Pancreas (tissue), 10 donors: ENCODE results near the gene MEF2D. TPM values are rescaled to one million over a fixed set of nuclear protein-coding genes. Genes with fewer than 3 reads are reported as not detected.
A peak's percentile ranks its signal among the peaks of the same experiment; 100 is the strongest.

Source experiments
- ATAC-seq, 4 donors: fragments of 200-7000 bp; cut with Tn5 transposase; one replicate each; pipeline versions ENCODE4 v1.8.0 to v1.9.1; 2020; ENCODE audit warnings: mild to moderate bottlenecking in 4 of 4, moderate library complexity in 4 of 4
- DNase-seq, 6 donors: peaks; one replicate each; pipeline ENCODE4 v3.0.0-alpha.2; 2020
- FAIRE-seq: peaks from 2 replicates; lab custom pipeline; 2012; peaks lifted over from hg19 to GRCh38; lab: Jason Lieb, UNC
- H3K27ac ChIP-seq, 4 donors: fragments of 200-600 bp; sonication (generic); 1 replicate in 3 of 4; 2 replicates in 1 of 4; pipeline versions ENCODE4 v1.5.0 to v1.8.0; 2020
- H3K27me3 ChIP-seq, 4 donors: fragments of 200-600 bp; one replicate each; pipeline ENCODE4 v1.8.0; 2021
- H3K36me3 ChIP-seq, 3 donors: fragments of 200-600 bp; sonication (generic) in 1 of 3; one replicate each; pipeline versions ENCODE4 v1.5.0 to v1.8.0; 2020 to 2021
- H3K4me1 ChIP-seq, 3 donors: fragments of 200-600 bp; one replicate each; pipeline ENCODE4 v1.8.0; 2021
- H3K4me3 ChIP-seq, 4 donors: fragments of 200-600 bp; sonication (generic) in 2 of 4; one replicate each; pipeline versions ENCODE4 v1.5.0 to v1.8.0; 2020 to 2021
- H3K9me3 ChIP-seq, 4 donors: fragments of 200-600 bp; one replicate each; pipeline ENCODE4 v1.8.0; 2021
- WGBS, 2 donors: extraction: QIAGEN DNeasy Blood & Tissue Kit; methylation state at CpG; one replicate each; pipeline ENCODE4 v1.1.7; 2013; 5-methylcytosine and 5-hydroxymethylcytosine counted together
- intact Hi-C, 3 donors: fragments of 100-400 bp; cut with DNase I; formaldehyde crosslinking; loops; one replicate each; pipeline versions ENCODE4 v1.11.1 to v1.14.2; 2022
- polyA plus RNA-seq, 2 donors: library from polyadenylated mRNA; stranded (reverse); fragments of 200-250 nt; gene quantifications; one replicate each; pipeline ENCODE4 v1.2.3, GENCODE V29; 2013
- total RNA-seq, 6 donors: library from RNA; stranded (reverse); fragmentation: NEBNext Ultra II Directional in 4 of 6; extraction: Animal tissue kit (Norgen Biotek cat#: 25700) in 4 of 6; gene quantifications; one replicate each; pipeline versions ENCODE4 v1.2.1 to v1.2.4, GENCODE V29; 2021 to 2023
- TF ChIP-seq, protein P1 (sequence below), 4 donors: fragments of 200-600 bp; sonication (generic) in 3 of 4; IDR thresholded peaks; one replicate each; pipeline versions ENCODE4 v1.5.0 to v1.8.0; 2021; ENCODE audit warnings: antibody characterized with exemption in 4 of 4
- donor health status: healthy with polysubstance abuse.
- donor health status: DM: no; HTN: no; CAD: no; lungs with moderate emphysema.
- donor health status: DM: no; HTN: no; CAD: no.
- donor health status: control.
- donor health status: control.
- donor health status: Bipolar disorder and iron deficiency.
- donor health status: DM: yes; HTN: yes; CAD: no.
- donor health status: DM: no; HTN: no; CAD: no.
- donor health status: DM: no; HTN: no; CAD: no.
- donor health status: DM: yes; HTN: yes; CAD: no.

MEF2D gene
- total RNA-seq = 10 to 100 TPM; 19.1 to 31.8 (median 26.2) TPM
- 10 to 100 TPM; 15.7 to 20.0 TPM for polyA plus RNA-seq

DNA sequence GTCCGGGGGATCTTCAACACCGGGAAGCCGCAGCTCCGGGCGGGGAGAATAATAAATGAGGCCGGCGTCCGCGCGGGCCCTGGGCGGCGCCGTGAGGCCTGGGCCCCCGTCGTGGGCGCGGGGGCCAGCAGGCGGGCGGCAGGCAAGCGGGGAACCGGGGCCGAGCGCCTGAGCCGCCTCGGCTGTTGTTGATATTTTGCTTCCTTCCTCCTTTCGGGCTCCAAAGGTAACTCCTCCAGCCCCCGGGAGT, at the start of gene MEF2D:
Gene MEF2D, minus strand, starts transcription at position 233 of the 250 bp plus-strand sequence. CDS start 17,483 bp downstream, outside the sequence.
- peak within 1 kb of the TSS; percentile 95 to 98 (median 98) for H3K4me3 ChIP-seq
- ATAC-seq = no peak
- H3K9me3 ChIP-seq = no peaks in the 10 kb centered on the region
- H3K36me3 ChIP-seq = no peaks in the 10 kb centered on the region
- peaks cover 50 to 65% (median 58%) of the 10 kb centered on the region in 3 donors for H3K4me1 ChIP-seq
- TF ChIP-seq, protein P1, sequence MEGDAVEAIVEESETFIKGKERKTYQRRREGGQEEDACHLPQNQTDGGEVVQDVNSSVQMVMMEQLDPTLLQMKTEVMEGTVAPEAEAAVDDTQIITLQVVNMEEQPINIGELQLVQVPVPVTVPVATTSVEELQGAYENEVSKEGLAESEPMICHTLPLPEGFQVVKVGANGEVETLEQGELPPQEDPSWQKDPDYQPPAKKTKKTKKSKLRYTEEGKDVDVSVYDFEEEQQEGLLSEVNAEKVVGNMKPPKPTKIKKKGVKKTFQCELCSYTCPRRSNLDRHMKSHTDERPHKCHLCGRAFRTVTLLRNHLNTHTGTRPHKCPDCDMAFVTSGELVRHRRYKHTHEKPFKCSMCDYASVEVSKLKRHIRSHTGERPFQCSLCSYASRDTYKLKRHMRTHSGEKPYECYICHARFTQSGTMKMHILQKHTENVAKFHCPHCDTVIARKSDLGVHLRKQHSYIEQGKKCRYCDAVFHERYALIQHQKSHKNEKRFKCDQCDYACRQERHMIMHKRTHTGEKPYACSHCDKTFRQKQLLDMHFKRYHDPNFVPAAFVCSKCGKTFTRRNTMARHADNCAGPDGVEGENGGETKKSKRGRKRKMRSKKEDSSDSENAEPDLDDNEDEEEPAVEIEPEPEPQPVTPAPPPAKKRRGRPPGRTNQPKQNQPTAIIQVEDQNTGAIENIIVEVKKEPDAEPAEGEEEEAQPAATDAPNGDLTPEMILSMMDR (IDR thresholded peaks at IDR 0.05) = no peak
- H3K27me3 ChIP-seq = no peaks in the 10 kb centered on the region
- peak within 1 kb of the TSS; percentile 99 to 100 (median 100) for H3K27ac ChIP-seq
- WGBS, 2 donors = 0 to 1% methylated on average over 23 to 27 of the region's 27 CpGs
- intact Hi-C loops = no loop called here
- FAIRE-seq = no peak
- no peak for DNase-seq

GRCh38 chr1:156550346-156550745, 49.8 kb upstream of the MEF2D start:
- WGBS, 2 donors = 66% methylated on average over 5 of the region's 5 CpGs
- no peak for FAIRE-seq
- intact Hi-C loops = no loop called here

DNA sequence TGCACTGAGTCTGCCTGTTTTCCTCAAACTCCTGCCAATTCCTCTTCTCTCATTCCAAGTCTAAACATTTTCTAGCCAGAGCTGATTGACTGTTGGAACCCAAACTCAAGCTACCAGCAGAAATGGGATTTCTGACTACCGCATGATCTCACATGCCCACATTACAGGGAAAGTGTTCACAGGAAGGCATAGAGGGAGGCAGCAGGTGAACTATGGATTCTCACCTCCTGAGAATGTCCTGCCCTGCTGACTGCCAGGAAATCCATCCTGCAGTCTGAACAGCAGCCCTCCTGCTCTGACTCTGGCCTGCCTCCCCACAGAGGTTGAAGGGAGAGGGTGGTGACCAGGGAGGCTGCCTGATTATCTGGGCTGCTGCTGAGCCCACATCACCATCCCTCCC, 49.3 kb upstream of the MEF2D start:
- no peak for FAIRE-seq
- H3K27me3 ChIP-seq = no peaks in the 10 kb centered on the region
- H3K27ac ChIP-seq = no peak overlapping the region
- intact Hi-C loops = no loop called here
- H3K36me3 ChIP-seq = no peaks in the 10 kb centered on the region
- TF ChIP-seq, protein P1 (IDR thresholded peaks at IDR 0.05) = no peak
- ATAC-seq = no peak
- 95 to 97% methylated on average over 1 of the region's 1 CpG for WGBS, 2 donors
- no peaks in the 10 kb centered on the region for H3K4me1 ChIP-seq
- no peak for DNase-seq
- no peak overlapping the region for H3K4me3 ChIP-seq
- no peaks in the 10 kb centered on the region for H3K9me3 ChIP-seq

More at GRCh38 chr1:156550346-156550745, 49.8 kb upstream of the MEF2D start:
- peak in 3 of 6 donors; percentile 23 to 56 (median 36) for DNase-seq
- no peaks in the 10 kb centered on the region for H3K27me3 ChIP-seq
- H3K27ac ChIP-seq = no peak overlapping the region
- H3K4me1 ChIP-seq = no peaks in the 10 kb centered on the region
- no peak overlapping the region for H3K4me3 ChIP-seq
- TF ChIP-seq, protein P1 (IDR thresholded peaks at IDR 0.05) = no peak
- ATAC-seq = peak in 3 of 4 donors; percentile 26 to 64 (median 57)
- H3K9me3 ChIP-seq = no peaks in the 10 kb centered on the region
- H3K36me3 ChIP-seq = no peaks in the 10 kb centered on the region

GRCh38 chr1:156549390-156549789, 48.8 kb upstream of the MEF2D start:
- intact Hi-C loops = no loop called here
- FAIRE-seq = no peak
- no peak for ATAC-seq
- WGBS, 2 donors = 75 to 95% methylated on average over 2 of the region's 2 CpGs
- H3K4me3 ChIP-seq = no peak overlapping the region
- no peaks in the 10 kb centered on the region for H3K4me1 ChIP-seq
- H3K27me3 ChIP-seq = no peaks in the 10 kb centered on the region
- no peak overlapping the region for H3K27ac ChIP-seq
- DNase-seq = peak in 1 of 6 donors; percentile 6
- TF ChIP-seq, protein P1 (IDR thresholded peaks at IDR 0.05) = no peak
- H3K36me3 ChIP-seq = no peaks in the 10 kb centered on the region
- H3K9me3 ChIP-seq = no peaks in the 10 kb centered on the region

GRCh38 chr1:156547982-156548381, 47.4 kb upstream of the MEF2D start:
- Histone ChIP-seq H3K4me1 (no peaks in the 10 kb centered on the region), H3K9me3 (no peaks in the 10 kb centered on the region), H3K27me3 (no peaks in the 10 kb centered on the region), H3K4me3 (no peak overlapping the region), H3K27ac (no peak overlapping the region), H3K36me3 (no peaks in the 10 kb centered on the region)
- intact Hi-C loops = no loop called here
- TF ChIP-seq, protein P1 (IDR thresholded peaks at IDR 0.05) = no peak
- WGBS, 2 donors = 46 to 54% methylated on average over 9 of the region's 9 CpGs
- DNase-seq (peak; percentile 30 to 70 (median 45)), ATAC-seq (peak; percentile 38 to 75 (median 57)), FAIRE-seq (no peak)
